ENCODE results near the gene PTBP3.
A peak's percentile ranks its signal among the peaks of the same experiment; 100 is the strongest.
"Not testable (repeated sequence)": the region's sequence is repeated elsewhere in the genome, so short reads cannot be mapped to it uniquely, and the experiment has no call there.

Gene PTBP3

GRCh38 chr9:112288029-112288428 lies 45.4 kb downstream of the PTBP3 start:
- DNase-seq, result peak; percentile 33
- TF ChIP-seq, protein P1, sequence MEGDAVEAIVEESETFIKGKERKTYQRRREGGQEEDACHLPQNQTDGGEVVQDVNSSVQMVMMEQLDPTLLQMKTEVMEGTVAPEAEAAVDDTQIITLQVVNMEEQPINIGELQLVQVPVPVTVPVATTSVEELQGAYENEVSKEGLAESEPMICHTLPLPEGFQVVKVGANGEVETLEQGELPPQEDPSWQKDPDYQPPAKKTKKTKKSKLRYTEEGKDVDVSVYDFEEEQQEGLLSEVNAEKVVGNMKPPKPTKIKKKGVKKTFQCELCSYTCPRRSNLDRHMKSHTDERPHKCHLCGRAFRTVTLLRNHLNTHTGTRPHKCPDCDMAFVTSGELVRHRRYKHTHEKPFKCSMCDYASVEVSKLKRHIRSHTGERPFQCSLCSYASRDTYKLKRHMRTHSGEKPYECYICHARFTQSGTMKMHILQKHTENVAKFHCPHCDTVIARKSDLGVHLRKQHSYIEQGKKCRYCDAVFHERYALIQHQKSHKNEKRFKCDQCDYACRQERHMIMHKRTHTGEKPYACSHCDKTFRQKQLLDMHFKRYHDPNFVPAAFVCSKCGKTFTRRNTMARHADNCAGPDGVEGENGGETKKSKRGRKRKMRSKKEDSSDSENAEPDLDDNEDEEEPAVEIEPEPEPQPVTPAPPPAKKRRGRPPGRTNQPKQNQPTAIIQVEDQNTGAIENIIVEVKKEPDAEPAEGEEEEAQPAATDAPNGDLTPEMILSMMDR (IDR thresholded peaks at IDR 0.05; ENCODE audit: low read depth, low read length, missing control alignments), result no peak

GRCh38 chr9:112286926-112287325 lies 46.5 kb downstream of the PTBP3 start:
- in situ Hi-C loops (cut with HindIII; ENCODE audit: low pct_ligation_motif_present, low sequenced_read_pairs), result no loop called here
- peaks cover 3% of the 10 kb centered on the region for H3K36me3 ChIP-seq (replicated peaks)
- TF ChIP-seq, protein P1 (IDR thresholded peaks at IDR 0.05; ENCODE audit: low read depth, low read length, missing control alignments), result no peak
- H3K27me3 ChIP-seq (replicated peaks), result no peaks in the 10 kb centered on the region
- H3K4me3 ChIP-seq (ENCODE audit: low read depth, low read length), result no peak overlapping the region
- DNase-seq, result no peak
- H3K27ac ChIP-seq, result no peak overlapping the region

More at GRCh38 chr9:112288029-112288428, 45.4 kb downstream of the PTBP3 start:
- Histone ChIP-seq H3K27ac (no peak overlapping the region), H3K27me3 (replicated peaks) (no peaks in the 10 kb centered on the region), H3K36me3 (replicated peaks) (no peaks in the 10 kb centered on the region), H3K4me3 (ENCODE audit: low read depth, low read length) (no peak overlapping the region)
- in situ Hi-C loops (cut with HindIII; ENCODE audit: low pct_ligation_motif_present, low sequenced_read_pairs), result no loop called here

GRCh38 chr9:112285056-112285455 lies 48.4 kb downstream of the PTBP3 start:
- Histone ChIP-seq H3K27ac (no peak overlapping the region), H3K27me3 (replicated peaks) (no peaks in the 10 kb centered on the region), H3K36me3 (replicated peaks) (peaks cover 3% of the 10 kb centered on the region), H3K4me3 (ENCODE audit: low read depth, low read length) (no peak overlapping the region)
- in situ Hi-C loops (cut with HindIII; ENCODE audit: low pct_ligation_motif_present, low sequenced_read_pairs), result no loop called here
- TF ChIP-seq, protein P1 (IDR thresholded peaks at IDR 0.05; ENCODE audit: low read depth, low read length, missing control alignments), result no peak
- no peak for DNase-seq

DNA sequence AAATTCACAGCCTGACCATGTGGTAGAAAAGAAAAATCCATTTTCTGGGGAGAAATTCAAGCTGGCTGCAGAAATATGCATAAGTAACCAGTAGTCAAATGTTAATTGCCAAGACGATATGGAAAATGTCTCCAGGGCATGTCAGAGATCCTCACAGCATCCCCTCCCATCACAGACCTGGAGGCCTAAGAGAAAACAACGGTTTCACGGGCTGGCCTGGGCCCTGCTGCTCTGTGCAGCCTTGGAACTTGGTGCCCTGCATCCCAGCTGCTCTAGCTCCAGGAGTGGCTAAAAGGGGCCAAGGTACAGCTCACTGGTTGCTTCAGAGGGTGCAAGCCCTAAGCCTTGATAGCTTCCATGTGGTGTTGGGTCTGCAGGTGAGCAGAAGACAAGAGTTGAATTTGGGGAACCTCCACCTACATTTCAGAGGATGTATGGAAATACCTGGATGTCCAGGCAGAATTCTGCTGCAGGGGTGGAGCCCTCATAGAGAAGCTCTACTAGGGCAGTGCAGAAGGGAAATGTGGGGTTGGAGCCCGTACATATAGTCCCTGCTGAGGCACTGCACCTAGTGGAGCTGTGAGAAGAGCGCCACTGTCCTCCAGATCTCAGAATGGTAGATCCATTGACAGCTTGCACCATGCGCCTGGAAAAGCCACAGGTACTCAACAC lies 49.7 kb downstream of the PTBP3 start:
- Histone ChIP-seq H3K27me3 (replicated peaks) (no peaks in the 10 kb centered on the region), H3K4me3 (ENCODE audit: low read depth, low read length) (no peak overlapping the region), H3K27ac (no peak overlapping the region), H3K36me3 (replicated peaks) (peaks cover 3% of the 10 kb centered on the region)
- in situ Hi-C loops (cut with HindIII; ENCODE audit: low pct_ligation_motif_present, low sequenced_read_pairs), result no loop called here
- DNase-seq, result no peak
- TF ChIP-seq, protein P1 (IDR thresholded peaks at IDR 0.05; ENCODE audit: low read depth, low read length, missing control alignments), result no peak

GRCh38 chr9:112282841-112283240 lies 50.6 kb downstream of the PTBP3 start:
- in situ Hi-C loops (cut with HindIII; ENCODE audit: low pct_ligation_motif_present, low sequenced_read_pairs); H3K36me3 ChIP-seq (replicated peaks); DNase-seq; H3K27ac ChIP-seq; H3K27me3 ChIP-seq (replicated peaks); H3K4me3 ChIP-seq (ENCODE audit: low read depth, low read length): not testable (repeated sequence)

DNA sequence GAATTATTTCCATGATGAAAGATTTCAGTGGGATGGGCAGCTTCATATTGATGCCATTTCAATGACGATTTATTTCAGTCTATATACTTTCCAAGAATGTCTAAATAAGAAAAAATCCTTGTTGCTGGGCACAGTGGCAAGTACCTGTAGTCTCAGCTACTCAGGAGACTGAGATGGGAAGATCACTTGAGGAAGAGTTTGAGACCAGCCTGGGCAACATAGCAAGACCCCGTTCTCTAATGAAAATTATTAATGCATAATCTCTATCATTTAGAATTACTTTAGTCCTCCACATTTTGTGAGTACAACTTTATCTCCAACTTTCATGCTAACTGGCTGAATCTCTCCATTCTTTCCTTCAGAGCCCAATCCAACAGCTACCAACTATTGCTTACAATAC lies 52.5 kb downstream of the PTBP3 start:
- no peaks in the 10 kb centered on the region for H3K27me3 ChIP-seq (replicated peaks)
- in situ Hi-C loops (cut with HindIII; ENCODE audit: low pct_ligation_motif_present, low sequenced_read_pairs), result no loop called here
- TF ChIP-seq, protein P1 (IDR thresholded peaks at IDR 0.05; ENCODE audit: low read depth, low read length, missing control alignments), result no peak
- H3K27ac ChIP-seq, result no peak overlapping the region
- no peak overlapping the region for H3K4me3 ChIP-seq (ENCODE audit: low read depth, low read length)
- DNase-seq, result no peak
- H3K36me3 ChIP-seq (replicated peaks), result peaks cover 3% of the 10 kb centered on the region
